Measurements from ENCODE around the gene CACNB2. TPM values are rescaled to one million over a fixed set of nuclear protein-coding genes. Genes with fewer than 3 reads are reported as not detected.

Gene CACNB2
- total RNA-seq, 4 donors from 2014 or later = 73.5 to 108 (median 87.2) TPM

GRCh38 chr10:18540195-18540594 is 400.0 kb downstream of the CACNB2 start:
- TF ChIP-seq POLR2A (IDR thresholded peaks at IDR 0.05; ENCODE audit: low read depth) (no peak), CTCF (IDR thresholded peaks at IDR 0.05) (no peak), EP300 (IDR thresholded peaks at IDR 0.05) (no peak), POLR2AphosphoS5 (IDR thresholded peaks at IDR 0.05) (no peak)
- Histone ChIP-seq H3K27ac (replicated peaks in 1 of 4) (no peak overlapping the region), H3K36me3 (peaks cover 19 to 65% (median 45%) of the 10 kb centered on the region in 4 donors), H3K9me3 (no peaks in the 10 kb centered on the region), H3K27me3 (no peaks in the 10 kb centered on the region), H3K4me1 (peaks cover 3 to 27% (median 21%) of the 10 kb centered on the region in 4 donors), H3K4me3 (no peak overlapping the region)
- no peak for DNase-seq (ENCODE audit: extremely low spot score)
- intact Hi-C loops (cut with DNase I) = no loop called here

- intact Hi-C loops (cut with DNase I) = no loop called here
- DNase-seq (ENCODE audit: extremely low spot score) = no peak
Observed at GRCh38 chr10:18542832-18543231, 402.6 kb downstream of the CACNB2 start.

GRCh38 chr10:18545621-18546305 is 405.5 kb downstream of the CACNB2 start:
- H3K27ac ChIP-seq (replicated peaks in 1 of 4) = no peak overlapping the region
- H3K36me3 ChIP-seq = peaks cover 0 to 19% (median 10%) of the 10 kb centered on the region in 4 donors
- H3K4me1 ChIP-seq = peaks cover 3 to 26% (median 15%) of the 10 kb centered on the region in 4 donors
- H3K27me3 ChIP-seq = no peaks in the 10 kb centered on the region
- H3K4me3 ChIP-seq = no peak overlapping the region
- H3K9me3 ChIP-seq = no peaks in the 10 kb centered on the region
- TF ChIP-seq POLR2AphosphoS5 (IDR thresholded peaks at IDR 0.05) (no peak), CTCF (IDR thresholded peaks at IDR 0.05) (no peak), EP300 (IDR thresholded peaks at IDR 0.05) (no peak), POLR2A (IDR thresholded peaks at IDR 0.05; ENCODE audit: low read depth) (no peak)
- 80% methylated on average over 7 of the region's 7 CpGs for WGBS
- no peak for DNase-seq (ENCODE audit: extremely low spot score)
- intact Hi-C loops (cut with DNase I) = no loop called here

More at GRCh38 chr10:18542832-18543231, 402.6 kb downstream of the CACNB2 start:
- peaks cover 17 to 46% (median 35%) of the 10 kb centered on the region in 4 donors for H3K36me3 ChIP-seq
- H3K9me3 ChIP-seq = no peaks in the 10 kb centered on the region
- TF ChIP-seq EP300 (IDR thresholded peaks at IDR 0.05) (no peak), CTCF (IDR thresholded peaks at IDR 0.05) (no peak), POLR2AphosphoS5 (IDR thresholded peaks at IDR 0.05) (peak in 1 of 2 donors; percentile 63), POLR2A (IDR thresholded peaks at IDR 0.05; ENCODE audit: low read depth) (no peak)
- H3K4me3 ChIP-seq = no peak overlapping the region
- H3K4me1 ChIP-seq = peaks cover 3 to 26% (median 15%) of the 10 kb centered on the region in 4 donors
- peak overlapping the region in 2 of 4 donors; percentile 34 to 57 for H3K27ac ChIP-seq (replicated peaks in 1 of 4)
- H3K27me3 ChIP-seq = no peaks in the 10 kb centered on the region

GRCh38 chr10:18549105-18549504 is 408.9 kb downstream of the CACNB2 start:
- Histone ChIP-seq H3K36me3 (peaks cover 0 to 4% (median 0%) of the 10 kb centered on the region in 4 donors), H3K27me3 (no peaks in the 10 kb centered on the region), H3K4me3 (no peak overlapping the region), H3K4me1 (peaks cover 0 to 10% (median 2%) of the 10 kb centered on the region in 4 donors), H3K9me3 (no peaks in the 10 kb centered on the region), H3K27ac (replicated peaks in 1 of 4) (no peak overlapping the region)
- no peak for DNase-seq (ENCODE audit: extremely low spot score)
- 98% methylated on average over 2 of the region's 2 CpGs for WGBS
- intact Hi-C loops (cut with DNase I) = no loop called here
- no peak for TF ChIP-seq POLR2AphosphoS5 (IDR thresholded peaks at IDR 0.05)
- TF ChIP-seq CTCF (IDR thresholded peaks at IDR 0.05) = no peak
- TF ChIP-seq POLR2A (IDR thresholded peaks at IDR 0.05; ENCODE audit: low read depth) = no peak
- no peak for TF ChIP-seq EP300 (IDR thresholded peaks at IDR 0.05)

Measured in esophagus muscularis mucosa (tissue), 4 donors.